Hepatocyte (in vitro differentiated cells): ENCODE measurements around the gene MUC5B. TPM values are rescaled to one million over a fixed set of nuclear protein-coding genes. Genes with fewer than 3 reads are reported as not detected.

Experiments
- DNase-seq: peaks from one replicate; pipeline ENCODE4 v3.0.0-alpha.2; 2016; ENCODE audit warnings: low spot score
- H2AFZ ChIP-seq: fragments of 200-600 bp; sonication (generic); 2 replicates; pipeline ENCODE4 v1.6.0; 2016; ENCODE audit warnings: antibody characterized with exemption, mild to moderate bottlenecking
- H3K27ac ChIP-seq: fragments of 200-600 bp; sonication (generic); 2 replicates; pipeline ENCODE4 v1.5.1; 2016; ENCODE audit warnings: mild to moderate bottlenecking
- H3K27me3 ChIP-seq: fragments of 200-600 bp; sonication (generic); 2 replicates; pipeline ENCODE4 v1.6.1; 2016
- H3K36me3 ChIP-seq: fragments of 200-600 bp; sonication (generic); replicated peaks from 2 replicates; pipeline ENCODE4 v1.5.1; 2016; ENCODE audit warnings: low read depth; ENCODE audit not compliant: insufficient read depth
- H3K4me1 ChIP-seq: fragments of 200-600 bp; sonication (generic); 2 replicates; pipeline ENCODE4 v1.5.1; 2016; ENCODE audit warnings: mild to moderate bottlenecking, moderate library complexity; ENCODE audit not compliant: insufficient read depth
- H3K4me2 ChIP-seq: fragments of 200-600 bp; sonication (generic); 2 replicates; pipeline ENCODE4 v1.6.0; 2016
- H3K4me3 ChIP-seq: fragments of 200-600 bp; sonication (generic); 2 replicates; pipeline ENCODE4 v1.5.1; 2016; ENCODE audit warnings: mild to moderate bottlenecking
- H3K79me2 ChIP-seq: fragments of 200-600 bp; sonication (generic); 2 replicates; pipeline ENCODE4 v1.6.0; 2017; ENCODE audit warnings: mild to moderate bottlenecking
- H3K9me2 ChIP-seq: fragments of 200-600 bp; sonication (generic); replicated peaks from 2 replicates; pipeline ENCODE4 v1.6.0; 2017; ENCODE audit warnings: mild to moderate bottlenecking; ENCODE audit not compliant: insufficient read depth
- H3K9me3 ChIP-seq: fragments of 200-600 bp; sonication (generic); 2 replicates; pipeline ENCODE4 v1.5.1; 2016; ENCODE audit warnings: low read depth, mild to moderate bottlenecking
- H4K20me1 ChIP-seq: fragments of 200-600 bp; sonication (generic); 2 replicates; pipeline ENCODE4 v1.6.0; 2016; ENCODE audit warnings: mild to moderate bottlenecking; ENCODE audit not compliant: insufficient read depth, poor library complexity, severe bottlenecking
- EZH2 ChIP-seq: fragments of 200-600 bp; sonication (generic); IDR thresholded peaks from 2 replicates; pipeline ENCODE4 v1.6.1; 2016; ENCODE audit warnings: antibody characterized with exemption, mild to moderate bottlenecking, borderline replicate concordance
- EZH2phosphoT487 ChIP-seq: fragments of 200-600 bp; sonication (generic); IDR thresholded peaks from one replicate; pipeline ENCODE4 v1.6.1; 2018; ENCODE audit warnings: antibody characterized with exemption, mild to moderate bottlenecking, low read depth, moderate library complexity; ENCODE audit not compliant: unreplicated experiment, severe bottlenecking
- WGBS: methylation state at CpG from one replicate; pipeline ENCODE4 v1.1.6; 2016; ENCODE audit warnings: low lambda C conversion rate; ENCODE audit errors: missing lambda C conversion rate; 5-methylcytosine and 5-hydroxymethylcytosine counted together
- polyA plus RNA-seq: library from polyadenylated mRNA; unstranded; fragments of >200 nt; fragmentation: Nextera tagmentation; extraction: Ambion mirVana; gene quantifications from 2 replicates; pipeline ENCODE4 v1.2.1, GENCODE V29; 2016
- total RNA-seq: library from RNA; depleted of rRNA; stranded (reverse); fragments of >200 nt; gene quantifications from 2 replicates; pipeline ENCODE4 v1.2.3, GENCODE V29; 2014
- TF ChIP-seq, protein P1 (sequence below): fragments of 200-600 bp; sonication (generic); IDR thresholded peaks from 2 replicates; pipeline ENCODE4 v1.5.1; 2016; ENCODE audit warnings: antibody characterized with exemption, mild to moderate bottlenecking; ENCODE audit not compliant: poor library complexity

Gene MUC5B
- total and polyA plus RNA-seq, 2 experiments from 2014 or later, result 0.07 to 0.15 TPM

GRCh38 chr11:1230456-1231395, 7.9 kb downstream of the MUC5B start:
- no peaks in the 10 kb centered on the region for H3K9me3 ChIP-seq
- H3K4me1 ChIP-seq, result no peaks in the 10 kb centered on the region
- no peaks in the 10 kb centered on the region for H3K79me2 ChIP-seq
- WGBS, result 83% methylated on average over 33 of the region's 45 CpGs
- no peak for TF ChIP-seq EZH2phosphoT487
- TF ChIP-seq, protein P1, sequence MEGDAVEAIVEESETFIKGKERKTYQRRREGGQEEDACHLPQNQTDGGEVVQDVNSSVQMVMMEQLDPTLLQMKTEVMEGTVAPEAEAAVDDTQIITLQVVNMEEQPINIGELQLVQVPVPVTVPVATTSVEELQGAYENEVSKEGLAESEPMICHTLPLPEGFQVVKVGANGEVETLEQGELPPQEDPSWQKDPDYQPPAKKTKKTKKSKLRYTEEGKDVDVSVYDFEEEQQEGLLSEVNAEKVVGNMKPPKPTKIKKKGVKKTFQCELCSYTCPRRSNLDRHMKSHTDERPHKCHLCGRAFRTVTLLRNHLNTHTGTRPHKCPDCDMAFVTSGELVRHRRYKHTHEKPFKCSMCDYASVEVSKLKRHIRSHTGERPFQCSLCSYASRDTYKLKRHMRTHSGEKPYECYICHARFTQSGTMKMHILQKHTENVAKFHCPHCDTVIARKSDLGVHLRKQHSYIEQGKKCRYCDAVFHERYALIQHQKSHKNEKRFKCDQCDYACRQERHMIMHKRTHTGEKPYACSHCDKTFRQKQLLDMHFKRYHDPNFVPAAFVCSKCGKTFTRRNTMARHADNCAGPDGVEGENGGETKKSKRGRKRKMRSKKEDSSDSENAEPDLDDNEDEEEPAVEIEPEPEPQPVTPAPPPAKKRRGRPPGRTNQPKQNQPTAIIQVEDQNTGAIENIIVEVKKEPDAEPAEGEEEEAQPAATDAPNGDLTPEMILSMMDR, result no peak
- no peak for TF ChIP-seq EZH2
- no peaks in the 10 kb centered on the region for H4K20me1 ChIP-seq
- no peak overlapping the region for H3K4me3 ChIP-seq
- H3K27ac ChIP-seq, result no peak overlapping the region
- H3K27me3 ChIP-seq, result no peaks in the 10 kb centered on the region
- no peak for DNase-seq
- H3K4me2 ChIP-seq, result no peak overlapping the region
- no peak overlapping the region for H2AFZ ChIP-seq
- H3K36me3 ChIP-seq, result no peaks in the 10 kb centered on the region
- no peaks in the 10 kb centered on the region for H3K9me2 ChIP-seq

DNA sequence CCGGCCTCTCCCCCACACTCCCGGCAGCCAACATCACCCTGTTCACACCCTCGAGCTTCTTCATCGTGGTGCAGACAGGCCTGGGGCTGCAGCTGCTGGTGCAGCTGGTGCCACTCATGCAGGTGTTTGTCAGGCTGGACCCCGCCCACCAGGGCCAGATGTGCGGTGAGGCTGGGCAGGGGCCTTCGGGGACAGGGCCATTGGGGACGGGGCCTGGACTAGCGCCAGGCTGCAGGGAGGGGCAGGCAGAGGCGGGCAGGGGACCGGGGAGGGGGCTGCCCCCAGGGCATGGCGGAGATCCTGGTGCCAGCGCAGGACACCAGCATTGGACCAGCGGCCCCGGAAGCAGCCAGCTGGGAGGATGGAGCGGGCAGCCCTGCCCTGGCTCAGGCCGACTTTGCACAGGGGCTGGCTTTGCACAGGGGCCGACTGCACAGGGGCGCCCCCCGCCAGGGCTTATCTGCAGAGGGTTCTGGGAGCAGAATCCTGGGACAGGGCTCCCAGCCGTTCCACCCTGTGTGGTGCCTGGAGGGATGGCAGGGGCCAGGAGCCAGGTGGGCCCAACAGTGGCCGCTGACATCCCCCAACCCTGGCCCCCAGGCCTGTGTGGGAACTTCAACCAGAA, 8.6 kb downstream of the MUC5B start:
- no peaks in the 10 kb centered on the region for H3K36me3 ChIP-seq
- no peaks in the 10 kb centered on the region for H3K79me2 ChIP-seq
- H3K9me3 ChIP-seq, result no peaks in the 10 kb centered on the region
- H3K4me1 ChIP-seq, result no peaks in the 10 kb centered on the region
- no peaks in the 10 kb centered on the region for H3K9me2 ChIP-seq
- 79% methylated on average over 16 of the region's 22 CpGs for WGBS
- H3K27ac ChIP-seq, result no peak overlapping the region
- H4K20me1 ChIP-seq, result no peaks in the 10 kb centered on the region
- no peak overlapping the region for H2AFZ ChIP-seq
- H3K27me3 ChIP-seq, result no peaks in the 10 kb centered on the region
- H3K4me2 ChIP-seq, result no peak overlapping the region
- TF ChIP-seq EZH2 (no peak), EZH2phosphoT487 (no peak)
- TF ChIP-seq, protein P1, result no peak
- DNase-seq, result no peak
- no peak overlapping the region for H3K4me3 ChIP-seq

GRCh38 chr11:1232021-1232882, 9.4 kb downstream of the MUC5B start:
- H3K36me3 ChIP-seq, result no peaks in the 10 kb centered on the region
- no peaks in the 10 kb centered on the region for H4K20me1 ChIP-seq
- H3K9me3 ChIP-seq, result no peaks in the 10 kb centered on the region
- H3K4me2 ChIP-seq, result no peak overlapping the region
- no peak overlapping the region for H3K4me3 ChIP-seq
- no peaks in the 10 kb centered on the region for H3K4me1 ChIP-seq
- no peak overlapping the region for H2AFZ ChIP-seq
- H3K79me2 ChIP-seq, result no peaks in the 10 kb centered on the region
- no peak overlapping the region for H3K27ac ChIP-seq
- TF ChIP-seq EZH2phosphoT487, result no peak
- no peak for TF ChIP-seq EZH2
- TF ChIP-seq, protein P1, result no peak
- no peaks in the 10 kb centered on the region for H3K27me3 ChIP-seq
- no peaks in the 10 kb centered on the region for H3K9me2 ChIP-seq
- DNase-seq, result no peak
- 87% methylated on average over 38 of the region's 46 CpGs for WGBS
